Panc1 (cell line): ENCODE measurements around the gene DEFB123.
A peak's percentile ranks its signal among the peaks of the same experiment; 100 is the strongest.

ENCODE experiments used
- CTCF ChIP-seq: fragments of 450-650 bp; IDR thresholded peaks from 2 replicates; pipeline ENCODE4 v1.5.1; 2017; ENCODE audit warnings: mild to moderate bottlenecking
- POLR2AphosphoS5 ChIP-seq: IDR thresholded peaks from 2 replicates; pipeline ENCODE4 v1.6.1; 2012; ENCODE audit warnings: mild to moderate bottlenecking, low read depth, low read length, moderate library complexity
- TCF7L2 ChIP-seq: IDR thresholded peaks from 2 replicates; pipeline ENCODE4 v1.6.1; 2011; ENCODE audit warnings: mild to moderate bottlenecking, low read depth, low read length, inconsistent platforms

GRCh38 chr20:31440012-31440659 is at the start of gene DEFB123:
- peak; percentile 88 for TF ChIP-seq CTCF
- TF ChIP-seq POLR2AphosphoS5 = no peak
- no peak for TF ChIP-seq TCF7L2
